Measurements from ENCODE around the gene BAHD1.

BAHD1 gene

DNA sequence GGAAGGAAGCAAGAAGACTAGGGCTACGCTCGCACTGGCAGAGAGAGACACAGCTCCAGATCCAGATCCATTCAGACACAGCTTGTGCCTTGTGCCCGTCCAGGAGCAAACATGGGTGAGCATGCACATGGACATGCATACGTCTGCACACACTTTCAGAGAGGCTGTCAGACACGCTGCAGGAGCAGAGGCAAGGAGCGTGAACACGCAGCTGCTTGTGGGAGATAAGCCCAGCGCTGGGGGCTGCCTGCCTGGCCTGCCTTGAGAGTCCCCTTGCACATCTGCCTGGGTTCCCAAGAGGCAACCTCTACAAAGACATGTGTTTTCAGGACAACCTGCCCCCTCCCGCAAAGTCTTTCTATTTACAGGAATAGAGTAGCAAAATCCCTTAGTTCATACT lies 13.6 kb upstream of the BAHD1 start:
- H3K79me2 ChIP-seq (ENCODE audit: insufficient read depth, low read depth): no peaks in the 10 kb centered on the region

DNA sequence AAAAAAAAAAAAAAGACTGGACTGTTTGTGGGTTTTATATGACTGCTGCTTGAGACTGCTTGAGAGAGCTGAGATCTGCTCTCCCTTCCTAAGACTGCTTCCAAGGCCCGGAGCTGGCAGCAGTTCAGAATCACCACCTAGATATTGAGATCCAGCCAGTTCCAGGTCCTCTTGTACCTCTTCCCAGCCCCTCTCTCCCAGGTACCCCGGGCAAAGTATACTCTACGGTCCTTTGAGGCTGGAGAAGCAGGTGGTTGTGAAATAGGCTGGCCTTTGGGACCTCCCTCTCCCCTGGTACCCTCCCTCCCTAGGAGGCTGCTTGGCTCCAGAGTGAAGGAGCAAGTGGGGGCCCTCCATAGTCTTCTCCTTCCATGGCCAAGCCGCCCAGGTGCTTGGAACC lies 12.6 kb upstream of the BAHD1 start:
- H3K36me3 ChIP-seq (ENCODE audit: insufficient read depth): no peaks in the 10 kb centered on the region
- H3K4me3 ChIP-seq (IDR thresholded peaks at IDR 0.05; ENCODE audit: insufficient read depth, low read depth, low read length): no peak overlapping the region
- no peaks in the 10 kb centered on the region for H3K4me1 ChIP-seq (ENCODE audit: low read depth, poor library complexity, severe bottlenecking)
- H3K79me2 ChIP-seq (ENCODE audit: insufficient read depth, low read depth): no peaks in the 10 kb centered on the region
- no peak overlapping the region for H3K9ac ChIP-seq
- H4K20me1 ChIP-seq (ENCODE audit: insufficient read depth): no peaks in the 10 kb centered on the region
- no peaks in the 10 kb centered on the region for H3K27me3 ChIP-seq (ENCODE audit: insufficient read depth, low read depth)
- TF ChIP-seq, protein P1, sequence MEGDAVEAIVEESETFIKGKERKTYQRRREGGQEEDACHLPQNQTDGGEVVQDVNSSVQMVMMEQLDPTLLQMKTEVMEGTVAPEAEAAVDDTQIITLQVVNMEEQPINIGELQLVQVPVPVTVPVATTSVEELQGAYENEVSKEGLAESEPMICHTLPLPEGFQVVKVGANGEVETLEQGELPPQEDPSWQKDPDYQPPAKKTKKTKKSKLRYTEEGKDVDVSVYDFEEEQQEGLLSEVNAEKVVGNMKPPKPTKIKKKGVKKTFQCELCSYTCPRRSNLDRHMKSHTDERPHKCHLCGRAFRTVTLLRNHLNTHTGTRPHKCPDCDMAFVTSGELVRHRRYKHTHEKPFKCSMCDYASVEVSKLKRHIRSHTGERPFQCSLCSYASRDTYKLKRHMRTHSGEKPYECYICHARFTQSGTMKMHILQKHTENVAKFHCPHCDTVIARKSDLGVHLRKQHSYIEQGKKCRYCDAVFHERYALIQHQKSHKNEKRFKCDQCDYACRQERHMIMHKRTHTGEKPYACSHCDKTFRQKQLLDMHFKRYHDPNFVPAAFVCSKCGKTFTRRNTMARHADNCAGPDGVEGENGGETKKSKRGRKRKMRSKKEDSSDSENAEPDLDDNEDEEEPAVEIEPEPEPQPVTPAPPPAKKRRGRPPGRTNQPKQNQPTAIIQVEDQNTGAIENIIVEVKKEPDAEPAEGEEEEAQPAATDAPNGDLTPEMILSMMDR (conservative IDR thresholded peaks at IDR 0.05; ENCODE audit: low read depth, low read length): no peak
- no peak overlapping the region for H3K27ac ChIP-seq
- H2AFZ ChIP-seq (ENCODE audit: low read depth): no peak overlapping the region
- no peak overlapping the region for H3K4me2 ChIP-seq

More for the DNA sequence above, 13.6 kb upstream of the BAHD1 start:
- no peak overlapping the region for H3K27ac ChIP-seq
- H3K9ac ChIP-seq: no peak overlapping the region
- H3K4me3 ChIP-seq (IDR thresholded peaks at IDR 0.05; ENCODE audit: insufficient read depth, low read depth, low read length): no peak overlapping the region
- TF ChIP-seq, protein P1 (conservative IDR thresholded peaks at IDR 0.05; ENCODE audit: low read depth, low read length): no peak
- no peak overlapping the region for H3K4me2 ChIP-seq
- no peaks in the 10 kb centered on the region for H4K20me1 ChIP-seq (ENCODE audit: insufficient read depth)
- no peaks in the 10 kb centered on the region for H3K4me1 ChIP-seq (ENCODE audit: low read depth, poor library complexity, severe bottlenecking)
- H2AFZ ChIP-seq (ENCODE audit: low read depth): no peak overlapping the region
- no peaks in the 10 kb centered on the region for H3K27me3 ChIP-seq (ENCODE audit: insufficient read depth, low read depth)
- H3K36me3 ChIP-seq (ENCODE audit: insufficient read depth): no peaks in the 10 kb centered on the region

DNA sequence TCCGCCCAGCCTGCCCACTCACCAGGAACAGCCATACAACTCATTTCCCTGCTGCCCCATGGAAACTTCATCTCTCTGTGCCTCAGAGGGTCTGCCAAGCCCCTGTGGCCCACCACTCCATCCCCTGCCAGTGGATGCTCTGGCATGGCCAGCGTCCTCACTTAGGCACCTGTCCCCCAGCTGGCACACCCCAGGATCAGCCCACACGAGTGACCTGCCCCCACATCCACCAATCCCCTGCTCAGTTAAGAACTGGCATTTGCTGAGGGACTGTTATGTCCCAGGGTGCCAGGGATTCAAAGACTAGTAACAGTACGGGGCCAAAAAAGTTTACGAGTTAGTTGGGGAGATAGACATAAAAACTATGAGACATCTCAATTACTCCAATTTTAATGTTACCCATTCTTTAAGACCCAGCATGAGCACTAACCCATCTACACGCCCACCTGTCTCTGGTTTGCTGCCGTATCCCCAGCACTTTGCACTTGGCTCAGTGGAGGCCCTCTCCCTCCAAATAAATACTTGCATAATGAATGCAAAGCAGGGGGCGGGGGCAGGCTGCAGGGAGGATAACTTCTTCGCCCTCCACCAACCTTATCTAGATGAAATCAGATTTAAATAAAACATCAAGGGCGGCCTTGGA lies 11.6 kb upstream of the BAHD1 start:
- no peaks in the 10 kb centered on the region for H3K36me3 ChIP-seq (ENCODE audit: insufficient read depth)
- H3K27ac ChIP-seq: no peak overlapping the region
- no peaks in the 10 kb centered on the region for H4K20me1 ChIP-seq (ENCODE audit: insufficient read depth)
- no peaks in the 10 kb centered on the region for H3K27me3 ChIP-seq (ENCODE audit: insufficient read depth, low read depth)
- H2AFZ ChIP-seq (ENCODE audit: low read depth): no peak overlapping the region
- no peak overlapping the region for H3K9ac ChIP-seq
- no peaks in the 10 kb centered on the region for H3K4me1 ChIP-seq (ENCODE audit: low read depth, poor library complexity, severe bottlenecking)
- no peak overlapping the region for H3K4me3 ChIP-seq (IDR thresholded peaks at IDR 0.05; ENCODE audit: insufficient read depth, low read depth, low read length)
- no peaks in the 10 kb centered on the region for H3K79me2 ChIP-seq (ENCODE audit: insufficient read depth, low read depth)
- TF ChIP-seq, protein P1 (conservative IDR thresholded peaks at IDR 0.05; ENCODE audit: low read depth, low read length): no peak
- no peak overlapping the region for H3K4me2 ChIP-seq

DNA sequence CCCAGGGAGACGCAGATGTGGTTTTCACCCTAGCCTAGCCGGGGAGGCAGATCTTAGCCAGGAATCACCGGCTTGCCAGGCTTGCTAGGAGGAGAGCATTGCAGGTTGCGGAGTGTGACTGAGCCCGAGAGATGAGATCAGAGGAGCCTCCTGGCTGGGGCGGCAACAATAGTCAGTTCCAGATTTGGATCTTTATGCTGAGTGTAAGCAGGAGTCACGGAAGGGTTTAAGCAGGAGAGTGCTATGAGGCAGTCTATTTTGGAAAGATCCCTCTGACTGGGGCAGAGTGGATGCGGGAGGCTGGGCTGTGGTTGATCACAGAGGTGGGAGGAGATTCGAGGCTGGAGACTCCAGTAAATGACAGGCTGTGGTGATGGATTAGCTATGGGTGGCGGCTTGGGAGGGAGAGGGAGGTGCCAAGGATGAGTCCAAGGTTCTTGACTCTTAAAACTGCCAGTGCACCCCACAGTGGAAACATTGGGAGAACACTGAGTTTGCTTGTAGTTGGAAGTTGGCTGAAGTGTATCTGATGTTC lies 10.4 kb upstream of the BAHD1 start:
- Histone ChIP-seq H3K9ac (no peak overlapping the region), H3K36me3 (ENCODE audit: insufficient read depth) (no peaks in the 10 kb centered on the region), H4K20me1 (ENCODE audit: insufficient read depth) (no peaks in the 10 kb centered on the region), H3K4me3 (IDR thresholded peaks at IDR 0.05; ENCODE audit: insufficient read depth, low read depth, low read length) (no peak overlapping the region), H3K27ac (no peak overlapping the region), H3K4me2 (no peak overlapping the region), H2AFZ (ENCODE audit: low read depth) (no peak overlapping the region), H3K27me3 (ENCODE audit: insufficient read depth, low read depth) (no peaks in the 10 kb centered on the region), H3K79me2 (ENCODE audit: insufficient read depth, low read depth) (no peaks in the 10 kb centered on the region), H3K4me1 (ENCODE audit: low read depth, poor library complexity, severe bottlenecking) (no peaks in the 10 kb centered on the region)
- TF ChIP-seq, protein P1 (conservative IDR thresholded peaks at IDR 0.05; ENCODE audit: low read depth, low read length): no peak
